Measurements from ENCODE around the gene ENPP3. TPM values are rescaled to one million over a fixed set of nuclear protein-coding genes. Genes with fewer than 3 reads are reported as not detected.

The ENPP3 gene
- total RNA-seq, 2 donors from 2014 or later: 0.16 to 0.53 TPM

- ATAC-seq (no peak), DNase-seq (no peak)
- intact Hi-C loops (cut with DNase I): no loop called here
Observed at GRCh38 chr6:131779304-131779703, 142.2 kb downstream of the ENPP3 start.

GRCh38 chr6:131780600-131780999 lies 143.5 kb downstream of the ENPP3 start:
- DNase-seq (no peak), ATAC-seq (no peak)
- intact Hi-C loops (cut with DNase I): loop anchor here (10.0 kb wide), 1 partner anchor 86 kb away; no protein-coding TSS in a partner anchor

- intact Hi-C loops (cut with DNase I): loop anchor here (10.0 kb wide), 1 partner anchor 87 kb away; no protein-coding TSS in a partner anchor
- DNase-seq (no peak), ATAC-seq (no peak)
Observed at GRCh38 chr6:131781687-131782086, 144.6 kb downstream of the ENPP3 start.

DNA sequence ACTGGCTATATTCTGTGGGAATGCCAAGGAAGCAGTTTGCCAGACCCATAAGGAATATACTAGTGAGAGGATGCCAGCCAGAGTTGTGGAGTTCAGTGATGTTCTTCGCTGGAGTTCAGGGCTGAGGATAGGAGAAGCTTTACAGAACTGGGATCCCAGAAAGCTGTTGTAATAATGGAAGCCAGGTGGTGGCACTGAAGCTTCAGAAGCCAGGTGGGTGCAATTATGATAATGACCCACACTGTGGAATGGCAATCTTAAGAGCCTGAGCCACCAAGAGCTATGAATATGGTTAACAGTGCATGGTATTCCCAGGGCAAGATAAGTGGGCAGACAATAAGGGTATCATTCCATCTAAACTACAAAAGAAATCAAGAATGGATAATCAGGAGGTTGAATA lies 145.7 kb downstream of the ENPP3 start:
- ATAC-seq (no peak), DNase-seq (no peak)
- intact Hi-C loops (cut with DNase I): loop anchor here (10.0 kb wide), 1 partner anchor 88 kb away; no protein-coding TSS in a partner anchor

GRCh38 chr6:131784561-131784960 lies 147.5 kb downstream of the ENPP3 start:
- ATAC-seq (no peak), DNase-seq (no peak)
- intact Hi-C loops (cut with DNase I): loop anchor here (10.0 kb wide), 1 partner anchor 90 kb away; no protein-coding TSS in a partner anchor

GRCh38 chr6:131787079-131787478 lies 150.0 kb downstream of the ENPP3 start:
- intact Hi-C loops (cut with DNase I): loop anchor here (10.0 kb wide), 1 partner anchor 92 kb away; no protein-coding TSS in a partner anchor
- DNase-seq: no peak
- ATAC-seq: no peak

GRCh38 chr6:131787766-131788712 lies 150.9 kb downstream of the ENPP3 start:
- ATAC-seq (peak; percentile 44 to 61), DNase-seq (no peak)
- intact Hi-C loops (cut with DNase I): loop anchor here (10.0 kb wide), 1 partner anchor 93 kb away; no protein-coding TSS in a partner anchor

GRCh38 chr6:131789219-131789618 lies 152.1 kb downstream of the ENPP3 start:
- ATAC-seq (no peak), DNase-seq (no peak)
- intact Hi-C loops (cut with DNase I): loop anchor here (10.0 kb wide), 1 partner anchor 94 kb away; no protein-coding TSS in a partner anchor

GRCh38 chr6:131791476-131791875 lies 154.4 kb downstream of the ENPP3 start:
- intact Hi-C loops (cut with DNase I): no loop called here
- ATAC-seq: no peak

GRCh38 chr6:131792091-131792496 lies 155.0 kb downstream of the ENPP3 start:
- ATAC-seq (no peak), DNase-seq (no peak)
- intact Hi-C loops (cut with DNase I): no loop called here

More at GRCh38 chr6:131791476-131791875, 154.4 kb downstream of the ENPP3 start:
- no peak for DNase-seq

DNA sequence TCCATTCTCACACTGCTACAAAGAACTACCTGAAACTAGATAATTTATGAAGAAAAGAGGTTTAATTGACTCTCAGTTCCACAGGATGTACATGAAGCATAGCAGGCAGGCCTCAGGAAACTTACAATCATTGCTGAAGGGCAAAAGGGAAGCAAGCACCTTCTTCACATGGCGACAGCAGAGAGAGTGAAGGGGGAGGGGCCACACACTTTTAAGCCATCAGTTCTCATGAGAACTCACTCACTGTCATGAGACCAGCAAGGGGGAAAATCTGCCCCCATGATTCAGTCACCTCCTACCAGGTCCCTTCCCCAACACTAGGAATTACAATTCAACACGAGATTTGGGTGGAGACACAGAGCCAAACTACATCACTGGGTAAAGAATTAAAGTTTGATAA lies 158.3 kb downstream of the ENPP3 start:
- DNase-seq (no peak), ATAC-seq (no peak)
- intact Hi-C loops (cut with DNase I): no loop called here

Small RNA genes within 50 kb of the gene (microRNA-seq; reads per million reads assigned to microRNA genes)
- 0 reads per million in 2 donors for gene MIR548H5

Other genes starting within 250 kb of the ENPP3 start
- under 1 TPM; 0.50 to 0.65 TPM for gene ARG1, start 64.1 kb upstream of the ENPP3 start, total RNA-seq
- gene MED23, start 9.1 kb upstream of the ENPP3 start, total RNA-seq: 10 to 100 TPM; 12.5 to 15.1 TPM
- not detected for gene OR2A4, start 64.1 kb downstream of the ENPP3 start, total RNA-seq
- gene CTAGE9, start 73.7 kb downstream of the ENPP3 start, total RNA-seq: not detected
- 1 to 10 TPM; 3.9 to 6.9 TPM for gene ENPP1, start 170.7 kb downstream of the ENPP3 start, total RNA-seq